ENCODE results near the gene FGF8.
"Not testable (repeated sequence)": the region's sequence is repeated elsewhere in the genome, so short reads cannot be mapped to it uniquely, and the experiment has no call there.

Gene FGF8

DNA sequence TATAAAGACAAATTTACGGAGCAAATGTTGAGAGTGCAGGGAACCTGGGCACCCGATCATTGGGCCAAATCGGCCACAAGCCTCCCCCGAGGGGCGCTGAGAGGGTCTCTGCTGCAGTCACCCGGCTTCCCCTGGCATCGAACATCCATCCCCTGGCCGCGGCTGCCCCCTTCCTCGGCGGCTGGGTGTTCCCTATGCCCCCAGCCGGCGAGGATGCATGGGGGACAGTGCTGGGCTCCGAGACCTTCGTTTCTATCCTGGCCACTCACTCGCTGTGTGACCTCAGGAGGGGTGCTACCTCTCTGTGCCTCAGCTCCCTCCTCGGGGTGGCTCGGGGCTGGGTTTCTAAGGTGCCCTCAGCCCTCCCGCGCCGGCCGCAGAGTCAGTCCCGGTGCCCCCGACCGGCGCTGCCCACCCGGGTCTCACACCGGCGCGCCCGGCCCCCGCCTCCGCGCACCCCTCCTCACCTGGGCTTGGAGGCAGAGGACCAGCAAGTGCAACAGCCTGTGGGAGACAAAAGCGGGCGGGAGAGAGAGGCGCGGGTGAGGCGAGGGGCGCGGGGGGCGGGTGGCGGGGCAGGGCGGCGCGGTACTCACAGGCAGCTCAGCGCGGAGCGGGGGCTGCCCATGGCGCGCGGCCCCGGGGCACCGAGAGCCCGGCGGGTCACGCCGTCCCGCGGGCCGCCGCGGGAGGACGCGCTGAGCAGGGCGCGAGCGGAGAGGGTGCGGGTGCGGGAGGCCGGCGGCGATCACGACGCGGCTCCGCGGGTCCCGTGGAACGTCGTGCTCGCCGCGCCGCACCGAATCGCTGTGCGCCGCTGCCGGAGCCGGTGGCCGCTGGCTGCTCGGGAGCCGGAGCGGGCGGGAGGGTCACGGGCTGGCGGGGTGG lies at the start of gene FGF8:
Gene FGF8 (minus strand): TSS at position 842 of the 888 bp plus-strand sequence. CDS start 214 bp downstream, at position 628.
- no peak for DNase-seq

DNA sequence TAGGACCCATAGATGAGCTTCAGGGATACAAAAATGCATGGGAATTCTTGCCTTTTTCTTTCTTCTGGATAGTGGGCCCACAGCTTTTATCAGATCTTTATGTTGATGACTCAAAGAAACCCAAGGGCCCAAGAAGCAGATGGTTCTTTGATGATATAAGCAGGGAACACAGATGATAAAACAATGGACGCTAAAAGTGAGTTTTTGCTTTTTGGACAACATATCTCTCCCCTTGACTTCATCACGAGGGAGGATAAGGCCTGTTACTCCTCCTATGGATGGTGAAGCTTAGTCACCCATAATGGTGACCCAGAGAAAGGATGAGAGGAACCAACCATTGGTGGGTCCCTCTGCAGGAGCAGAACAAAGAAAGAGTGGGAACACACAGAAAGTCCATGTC lies 48.8 kb upstream of the FGF8 start:
- no peak for DNase-seq

- DNase-seq, result no peak
These were observed 43.1 kb upstream of the FGF8 start for GRCh38 chr10:101818872-101819633.

DNA sequence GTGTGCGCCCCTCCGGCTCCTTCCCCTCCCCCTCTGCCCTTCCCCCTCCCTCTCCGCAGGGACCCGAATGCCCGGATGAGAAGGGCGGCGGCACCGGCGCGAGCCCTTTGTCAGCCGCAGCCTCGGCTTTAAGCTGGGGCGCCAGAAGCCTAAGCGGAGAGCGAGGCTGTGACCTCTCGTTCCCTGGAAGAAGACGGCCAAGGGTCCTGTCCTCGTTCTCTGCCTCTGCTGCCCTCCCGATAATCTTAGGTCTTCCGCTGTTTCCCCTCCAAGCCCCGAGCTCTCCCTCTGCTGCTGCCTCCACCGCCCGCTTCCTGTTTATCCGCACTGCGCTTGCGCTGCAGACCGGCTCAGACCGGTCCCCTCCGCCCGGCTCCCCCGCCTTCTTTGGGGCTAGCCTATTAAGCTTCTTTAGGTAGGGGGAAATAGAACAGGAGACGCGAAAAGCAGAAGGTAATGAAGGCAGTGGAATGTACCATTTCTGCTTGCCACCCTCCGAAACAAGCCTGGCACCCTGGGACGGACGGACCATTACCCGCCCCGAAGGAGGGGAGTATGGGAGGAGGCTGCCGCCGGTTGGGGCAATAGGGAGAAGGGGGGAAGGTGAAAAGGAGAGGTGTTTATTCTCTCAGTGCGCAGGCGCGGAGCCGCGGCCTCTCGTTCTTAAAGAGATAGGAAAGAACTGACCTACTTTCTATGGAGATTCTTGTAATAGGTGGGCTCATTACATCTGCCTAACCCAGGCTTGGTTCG lies 42.4 kb upstream of the FGF8 start, which contains the start of gene OGA:
Gene OGA (minus strand): TSS at position 326 of the 753 bp plus-strand sequence. CDS start 422 bp downstream, outside the sequence.
- peak; percentile 94 for DNase-seq

DNA sequence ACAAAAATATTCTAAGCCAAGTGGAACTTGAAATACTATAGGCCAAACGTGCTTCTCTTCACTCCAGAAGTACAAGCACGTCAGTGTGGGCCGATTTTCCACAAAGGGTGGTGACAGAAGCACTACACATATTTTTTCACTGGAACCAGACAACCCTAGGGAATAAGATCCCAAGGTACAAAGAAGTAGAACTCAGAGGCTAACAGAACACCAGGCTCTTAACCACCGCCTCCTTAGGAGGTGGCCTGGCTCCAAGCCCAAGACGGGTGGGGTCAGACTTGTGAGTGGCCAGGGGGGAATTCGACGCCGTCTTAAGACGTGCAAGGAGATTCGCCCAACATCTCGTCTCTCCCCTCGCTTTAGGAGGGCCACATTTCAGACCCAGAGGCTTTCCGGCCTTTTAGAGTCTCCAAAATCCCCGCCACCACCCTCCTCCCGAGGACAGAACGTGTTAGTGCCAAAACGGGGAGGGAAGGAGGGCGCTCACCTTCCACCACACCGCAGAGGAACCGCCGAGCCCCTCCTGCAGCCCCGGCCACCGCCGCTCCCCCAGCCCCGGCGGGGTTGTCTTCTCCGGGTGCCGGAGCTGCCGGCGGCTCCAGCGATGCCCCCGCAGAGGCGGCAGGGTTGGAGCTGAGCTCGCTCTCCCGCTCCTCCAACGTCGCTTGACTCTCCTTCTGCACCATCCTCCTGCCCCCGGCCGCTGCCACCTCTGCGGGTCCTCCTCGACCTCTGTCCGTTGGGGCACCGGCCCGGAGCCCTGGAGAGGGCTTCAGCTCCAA lies 41.6 kb upstream of the FGF8 start:
- DNase-seq, result no peak

GRCh38 chr10:101816913-101817336 lies 41.0 kb upstream of the FGF8 start:
- no peak for DNase-seq

GRCh38 chr10:101816376-101816775 lies 40.5 kb upstream of the FGF8 start:
- DNase-seq, result no peak

GRCh38 chr10:101814466-101815071 lies 38.7 kb upstream of the FGF8 start:
- no peak for DNase-seq

DNA sequence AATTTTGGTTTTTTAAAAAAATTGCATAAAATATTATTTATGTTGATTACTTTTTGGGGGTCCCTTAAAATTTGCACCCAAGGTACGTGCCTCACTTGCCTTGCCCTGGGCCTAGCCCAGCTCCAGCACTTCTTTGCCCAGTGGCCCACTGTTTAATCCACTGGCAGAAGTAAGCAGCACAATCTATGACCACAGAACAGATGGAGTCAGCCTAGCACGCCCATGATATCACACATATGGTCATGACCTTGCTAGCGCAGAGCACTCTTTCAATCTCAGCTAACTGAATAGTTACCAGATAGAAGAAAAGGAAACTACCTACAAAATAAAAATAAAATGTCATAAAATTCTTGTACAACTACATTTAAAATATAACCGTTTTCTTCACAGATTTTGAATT lies 36.7 kb upstream of the FGF8 start:
- no peak for DNase-seq

- DNase-seq, result no peak
These were observed 31.2 kb upstream of the FGF8 start for GRCh38 chr10:101807158-101807557.

DNA sequence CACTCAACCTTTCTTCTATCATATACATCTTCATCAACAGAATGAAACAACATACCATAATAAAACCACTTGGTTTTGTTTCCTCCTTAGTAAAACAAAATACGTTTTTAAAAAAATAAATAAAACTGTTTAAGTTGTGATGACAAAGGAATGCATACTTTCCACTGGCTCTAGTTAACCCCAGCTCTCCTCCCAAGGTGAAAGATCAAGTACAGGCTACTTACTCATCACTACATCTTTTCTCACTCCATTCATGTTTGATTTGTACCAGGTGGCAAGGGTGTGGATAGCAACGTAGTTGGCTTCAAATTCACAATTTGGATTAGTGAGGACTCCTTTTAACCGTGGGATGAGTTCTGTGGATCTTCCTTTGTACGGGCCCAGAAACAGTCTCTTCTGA lies 27.6 kb upstream of the FGF8 start:
- DNase-seq, result no peak

DNA sequence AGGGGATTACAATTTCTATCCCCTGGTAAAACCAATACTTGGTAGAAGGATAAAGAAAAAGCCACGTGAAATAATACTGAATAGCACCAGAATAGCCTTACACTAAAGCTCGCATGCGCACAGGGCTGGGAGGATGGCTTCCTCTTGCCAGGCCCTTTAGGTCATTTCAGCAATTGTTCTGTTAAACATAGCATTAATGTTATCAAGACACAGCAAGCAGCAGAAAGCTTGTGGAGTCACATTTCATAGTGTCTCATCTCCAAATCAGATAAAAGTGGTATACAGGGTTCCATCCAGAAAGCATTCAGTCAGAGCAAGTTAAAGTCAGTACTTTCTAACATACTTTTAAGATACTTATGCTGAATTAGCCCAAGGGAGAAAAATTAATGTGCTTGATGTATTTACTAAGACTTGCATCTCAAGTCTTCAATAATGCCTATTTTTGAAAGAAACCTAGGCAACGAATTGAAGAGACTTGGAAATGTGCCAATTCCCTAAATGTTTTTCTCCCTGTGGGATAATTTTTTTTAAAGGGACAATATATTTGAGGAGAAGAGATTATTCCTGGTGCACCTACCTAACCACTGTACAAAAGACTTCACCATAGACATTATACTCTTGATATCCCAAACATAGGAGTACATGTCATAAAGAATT lies 21.6 kb upstream of the FGF8 start:
- no peak for DNase-seq

- DNase-seq, result no peak
These were observed 17.6 kb upstream of the FGF8 start for GRCh38 chr10:101793526-101793925.

DNA sequence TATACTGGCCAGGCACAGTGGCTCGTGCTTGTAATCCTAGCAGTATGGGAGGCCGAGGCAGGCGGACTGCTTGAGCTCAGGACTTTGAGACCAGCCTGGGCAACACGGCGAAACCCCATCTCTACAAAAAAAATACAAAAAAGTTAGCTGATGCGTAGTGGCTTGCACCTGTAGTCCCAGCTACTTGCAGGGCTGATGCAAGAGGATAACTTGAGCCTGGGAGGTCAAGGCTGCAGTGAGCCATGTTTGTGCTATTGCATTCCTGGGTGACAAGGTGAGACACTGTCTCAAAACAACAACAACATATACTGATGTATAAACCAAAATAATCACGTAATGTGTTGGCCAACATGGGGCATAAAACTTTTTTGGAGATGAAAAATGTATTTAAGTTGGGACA lies 13.8 kb upstream of the FGF8 start:
- no peak for DNase-seq

DNA sequence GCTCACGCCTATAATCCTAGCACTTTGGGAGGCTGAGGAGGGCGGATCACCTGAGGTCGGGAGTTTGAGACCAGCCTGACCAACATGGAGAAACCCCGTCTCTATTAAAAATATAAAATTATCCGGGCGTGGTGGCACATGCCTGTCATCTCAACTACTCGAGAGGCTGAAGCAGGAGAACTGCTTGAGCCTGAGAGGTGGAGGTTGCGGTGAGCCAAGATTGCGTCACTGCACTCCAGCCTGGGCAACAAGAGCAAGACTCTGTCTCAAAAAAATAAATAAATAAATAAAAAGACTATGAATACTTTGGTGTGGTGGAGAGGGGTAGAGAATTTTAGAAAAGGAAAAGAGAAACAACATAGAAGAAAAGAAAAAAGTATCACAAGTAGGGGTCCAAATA lies 13.3 kb upstream of the FGF8 start:
- DNase-seq, result not testable (repeated sequence)

DNA sequence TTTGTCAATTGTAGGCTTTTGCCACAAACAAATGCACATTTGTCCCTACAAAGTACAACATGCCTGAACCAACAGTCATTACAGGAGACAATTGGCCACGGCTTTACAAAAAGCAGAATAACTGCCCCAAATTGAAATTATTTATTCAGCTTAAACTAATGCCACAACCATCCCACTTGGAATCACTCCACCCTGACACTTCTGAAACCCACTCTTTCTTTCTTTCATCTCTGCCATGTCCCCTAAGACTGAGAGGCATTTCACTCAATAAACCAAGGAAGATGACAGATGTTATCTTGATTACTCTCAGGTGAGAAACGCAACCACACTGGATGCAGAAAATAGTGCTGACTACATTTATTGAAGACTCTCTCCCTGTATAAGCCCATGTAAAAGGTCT lies 9.9 kb upstream of the FGF8 start:
- DNase-seq, result no peak

- no peak for DNase-seq
These were observed 8.6 kb upstream of the FGF8 start for GRCh38 chr10:101784558-101784957.

- DNase-seq, result no peak
These were observed 7.8 kb upstream of the FGF8 start for GRCh38 chr10:101783736-101784118.

DNA sequence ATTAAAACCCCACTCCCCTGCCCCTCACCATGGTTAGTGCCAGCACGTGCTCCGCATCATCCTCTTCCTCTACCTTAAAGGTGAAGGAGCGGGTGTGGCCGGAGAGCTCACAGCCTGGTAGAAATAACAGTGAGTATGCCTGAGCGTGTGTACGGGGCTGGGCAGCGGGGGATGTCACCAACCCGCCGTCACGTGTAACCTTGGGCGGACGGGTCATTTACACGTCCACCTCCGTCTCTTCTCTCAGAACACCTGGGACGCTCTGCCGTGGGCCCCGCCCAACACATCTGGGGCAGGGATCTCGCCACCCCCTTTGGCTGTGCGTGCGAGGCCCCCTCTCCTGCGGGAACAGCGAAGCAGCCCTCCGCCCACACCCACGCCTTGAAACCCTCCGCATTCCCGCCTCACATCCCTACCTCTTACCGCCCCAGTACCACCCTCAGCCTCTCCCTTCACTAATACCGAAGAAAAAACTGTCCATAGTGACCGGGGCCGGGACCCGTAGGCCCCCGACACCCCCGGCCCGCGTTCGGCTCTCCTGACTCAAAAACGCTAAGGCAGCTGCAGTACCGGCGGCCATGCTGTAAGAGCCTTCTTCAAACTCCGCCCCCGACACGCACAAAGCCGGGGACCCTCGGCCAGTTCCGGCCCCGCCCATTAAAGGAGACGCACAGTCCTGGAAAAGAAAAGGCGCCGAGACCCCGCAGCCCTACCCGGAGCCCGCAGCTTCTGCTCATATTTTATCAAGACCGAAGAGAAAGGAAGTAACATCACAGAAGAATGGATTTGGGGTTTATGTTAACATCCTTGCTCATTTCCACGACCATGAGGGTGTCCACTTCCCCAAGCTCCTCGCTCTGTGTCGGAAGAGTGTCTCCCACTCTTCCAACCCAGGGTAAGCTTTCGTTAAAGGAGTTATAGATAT lies 7.2 kb upstream of the FGF8 start, which contains the start of gene NPM3:
Gene NPM3 (minus strand): TSS at position 636 of the 925 bp plus-strand sequence. CDS start 56 bp downstream, at position 580.
- peak; percentile 82 for DNase-seq

Measured in activated T-cell treated with anti-CD3 and anti-CD28 coated beads for 4 hours (primary cell).